Fibroblast of lung (primary cell): ENCODE data around the gene ASB12. TPM values are rescaled to one million over a fixed set of nuclear protein-coding genes. Genes with fewer than 3 reads are reported as not detected.

Experiments
- DNase-seq, 2 donors: peaks; one replicate each; pipeline versions ENCODE4 v3.0.0 to v3.0.0-alpha.2; 2010; ENCODE audit warnings: low read depth in 2 of 2
- H2AFZ ChIP-seq: 2 replicates; pipeline ENCODE4 v1.5.1; 2012; ENCODE audit warnings: low read length, control low read depth, inconsistent platforms
- H3K27ac ChIP-seq: 2 replicates; pipeline ENCODE4 v1.5.1; 2011; ENCODE audit warnings: low read length, control low read depth; ENCODE audit not compliant: insufficient read depth
- H3K27me3 ChIP-seq: 2 replicates; pipeline ENCODE4 v1.5.1; 2011; ENCODE audit warnings: mild to moderate bottlenecking, low read length; ENCODE audit not compliant: control insufficient read depth, insufficient read depth
- H3K36me3 ChIP-seq: 2 replicates; pipeline ENCODE4 v1.5.1; 2011; ENCODE audit warnings: low read length; ENCODE audit not compliant: control insufficient read depth, insufficient read depth
- H3K4me1 ChIP-seq: 2 replicates; pipeline ENCODE4 v1.5.1; 2011; ENCODE audit warnings: low read length; ENCODE audit not compliant: control insufficient read depth, insufficient read depth; ENCODE audit errors: extremely low read depth
- H3K4me2 ChIP-seq: 2 replicates; pipeline ENCODE4 v1.5.1; 2011; ENCODE audit warnings: low read length, control low read depth; ENCODE audit not compliant: insufficient read depth; ENCODE audit errors: extremely low read depth
- H3K4me3 ChIP-seq, 4 experiments: fragments of 200-600 bp in 1 of 4; sonication (generic) in 1 of 4; replicated peaks in 1 of 4; 2 replicates each; pipeline ENCODE4 v1.5.1; 2011 to 2016; ENCODE audit warnings: low read length in 4 of 4, low read depth in 3 of 4, mild to moderate bottlenecking in 3 of 4, control low read depth in 2 of 4, inconsistent platforms in 1 of 4, mixed read lengths in 1 of 4; ENCODE audit not compliant: insufficient read depth in 1 of 4; ENCODE audit errors: control extremely low read depth in 1 of 4
- H3K79me2 ChIP-seq: 2 replicates; pipeline ENCODE4 v1.5.1; 2012; ENCODE audit warnings: mild to moderate bottlenecking, low read length, inconsistent platforms; ENCODE audit not compliant: control insufficient read depth, insufficient read depth
- H3K9ac ChIP-seq: 2 replicates; pipeline ENCODE4 v1.5.1; 2011; ENCODE audit warnings: mild to moderate bottlenecking, low read length, control low read depth; ENCODE audit not compliant: insufficient read depth
- H3K9me3 ChIP-seq: 2 replicates; pipeline ENCODE4 v1.5.1; 2012; ENCODE audit warnings: low read depth, low read length; ENCODE audit not compliant: control insufficient read depth, insufficient read depth
- H4K20me1 ChIP-seq: 2 replicates; pipeline ENCODE4 v1.5.1; 2011; ENCODE audit warnings: low read length; ENCODE audit not compliant: control insufficient read depth, insufficient read depth; ENCODE audit errors: extremely low read depth
- CTCF ChIP-seq, 2 donors: IDR thresholded peaks in 1 of 2; conservative IDR thresholded peaks in 1 of 2; 1 replicate in 1 of 2; 2 replicates in 1 of 2; pipeline ENCODE4 v1.5.1; 2011 to 2012; ENCODE audit warnings: low read length in 2 of 2, control low read depth in 1 of 2, inconsistent platforms in 1 of 2, low read depth in 1 of 2, mild to moderate bottlenecking in 1 of 2
- EZH2 ChIP-seq: IDR thresholded peaks from 2 replicates; pipeline ENCODE4 v1.5.1; 2012; ENCODE audit warnings: low read length, control low read depth, mild to moderate bottlenecking; ENCODE audit errors: missing control alignments
- polyA plus RNA-seq, 2 donors: library from polyadenylated mRNA; depleted of rRNA in 1 of 2; stranded (reverse) in 1 of 2; unstranded in 1 of 2; fragments of >200 nt; gene quantifications; 2 replicates each; pipeline ENCODE4 v1.2.1, GENCODE V29; 2011 to 2012; ENCODE audit warnings: missing spikeins in 1 of 2
- total RNA-seq: library from RNA; depleted of rRNA; stranded (reverse); fragments of >200 nt; gene quantifications from 2 replicates; pipeline ENCODE4 v1.2.1, GENCODE V29; 2014

ASB12 gene
- total and polyA plus RNA-seq, 2 donors (not counting 1 experiment from before 2014, with no cell fraction given), result not detected

GRCh38 chrX:64184396-64184795 lies 46.0 kb downstream of the ASB12 start:
- no peaks in the 10 kb centered on the region for H4K20me1 ChIP-seq
- H3K36me3 ChIP-seq, result no peaks in the 10 kb centered on the region
- no peaks in the 10 kb centered on the region for H3K79me2 ChIP-seq
- H3K27ac ChIP-seq, result no peak overlapping the region
- no peaks in the 10 kb centered on the region for H3K4me1 ChIP-seq
- no peak overlapping the region for H3K4me2 ChIP-seq
- no peak overlapping the region for H3K4me3 ChIP-seq
- no peaks in the 10 kb centered on the region for H3K9me3 ChIP-seq
- TF ChIP-seq EZH2 (no peak), CTCF (conservative IDR thresholded peaks at IDR 0.05 in 1 of 2, IDR thresholded peaks at IDR 0.05 in 1 of 2; ENCODE audit: low read depth in 1 of 2, low read length in 2 of 2) (no peak)
- no peaks in the 10 kb centered on the region for H3K27me3 ChIP-seq
- no peak for DNase-seq
- H2AFZ ChIP-seq, result no peak overlapping the region
- H3K9ac ChIP-seq, result no peak overlapping the region

DNA sequence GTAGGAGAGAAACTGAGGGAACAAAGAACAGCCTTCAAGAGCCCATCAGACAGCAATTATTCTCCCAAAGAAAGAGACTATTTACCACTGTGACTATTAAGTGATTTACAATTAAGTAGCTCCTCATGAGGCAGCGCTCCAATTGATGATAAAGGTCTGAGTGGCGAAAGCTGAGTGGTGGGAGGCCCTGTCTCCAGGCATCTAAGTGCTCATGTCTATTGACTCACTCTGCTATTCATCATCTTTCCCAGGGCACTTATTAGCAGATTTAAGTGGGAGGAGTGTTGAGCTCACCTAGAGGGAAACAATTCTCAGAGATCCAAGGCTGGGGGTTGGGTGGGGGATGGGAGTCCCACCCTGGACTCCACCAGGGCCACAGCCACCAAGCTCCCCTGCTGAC lies 48.2 kb downstream of the ASB12 start:
- Histone ChIP-seq H3K4me1 (no peaks in the 10 kb centered on the region), H2AFZ (no peak overlapping the region), H4K20me1 (no peaks in the 10 kb centered on the region), H3K27ac (no peak overlapping the region), H3K79me2 (no peaks in the 10 kb centered on the region), H3K9ac (no peak overlapping the region), H3K9me3 (no peaks in the 10 kb centered on the region), H3K4me2 (no peak overlapping the region), H3K4me3 (no peak overlapping the region), H3K27me3 (no peaks in the 10 kb centered on the region), H3K36me3 (no peaks in the 10 kb centered on the region)
- TF ChIP-seq EZH2 (no peak), CTCF (conservative IDR thresholded peaks at IDR 0.05 in 1 of 2, IDR thresholded peaks at IDR 0.05 in 1 of 2; ENCODE audit: low read depth in 1 of 2, low read length in 2 of 2) (no peak)
- no peak for DNase-seq

DNA sequence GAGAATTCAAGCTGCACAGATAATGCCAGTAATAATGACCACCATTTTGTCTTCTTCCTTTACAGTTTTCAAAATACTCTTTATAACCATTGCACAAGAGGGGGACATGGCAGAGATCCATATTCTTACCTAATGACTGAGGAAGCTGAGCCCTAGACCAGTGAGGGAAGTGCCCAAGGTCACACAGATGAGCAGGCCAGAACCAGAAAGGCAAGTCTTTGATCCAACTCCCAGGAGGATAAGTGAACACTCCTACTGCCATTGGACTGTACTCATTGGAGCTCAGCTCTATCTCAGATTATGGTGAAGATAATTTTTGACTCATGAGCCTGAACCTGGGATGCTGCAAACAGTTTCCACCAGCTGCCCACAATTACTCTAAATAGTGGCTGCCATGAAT lies 53.5 kb downstream of the ASB12 start:
- Histone ChIP-seq H3K27ac (no peak overlapping the region), H3K9me3 (no peaks in the 10 kb centered on the region), H3K4me1 (no peaks in the 10 kb centered on the region), H3K4me3 (no peak overlapping the region), H2AFZ (no peak overlapping the region), H3K9ac (no peak overlapping the region), H3K27me3 (no peaks in the 10 kb centered on the region), H3K36me3 (no peaks in the 10 kb centered on the region), H4K20me1 (no peaks in the 10 kb centered on the region), H3K4me2 (no peak overlapping the region), H3K79me2 (no peaks in the 10 kb centered on the region)
- DNase-seq, result no peak
- no peak for TF ChIP-seq CTCF (conservative IDR thresholded peaks at IDR 0.05 in 1 of 2, IDR thresholded peaks at IDR 0.05 in 1 of 2; ENCODE audit: low read depth in 1 of 2, low read length in 2 of 2)

Other genes with a start within 250 kb of the ASB12 start
- gene AMER1, start 24.9 kb downstream of the ASB12 start, total RNA-seq, result 1.5 and 1.7 TPM in 2 replicates
- gene AMER1, start 24.9 kb downstream of the ASB12 start, polyA plus RNA-seq, result 0.95 and 1.0 TPM in 2 replicates
- gene MTMR8, start 164.8 kb upstream of the ASB12 start, total RNA-seq, result 0.66 and 1.0 TPM in 2 replicates
- 0.07 and 0.34 TPM in 2 replicates for gene MTMR8, start 164.8 kb upstream of the ASB12 start, polyA plus RNA-seq